Endothelial cell (in vitro differentiated cells): ENCODE measurements around the gene GLUL. TPM values are rescaled to one million over a fixed set of nuclear protein-coding genes. Genes with fewer than 3 reads are reported as not detected.
A peak's percentile ranks its signal among the peaks of the same experiment; 100 is the strongest.
"Not testable (repeated sequence)": the region's sequence is repeated elsewhere in the genome, so short reads cannot be mapped to it uniquely, and the experiment has no call there.

Experiments used
- DNase-seq: peaks from one replicate; pipeline ENCODE4 v3.0.0; 2021; ENCODE audit warnings: low spot score
- H3K27ac Mint-ChIP-seq: one replicate; pipeline ENCODE4 v1.8.0; 2021; ENCODE audit warnings: mixed read lengths, inconsistent platforms; ENCODE audit not compliant: unreplicated experiment
- H3K27me3 Mint-ChIP-seq: one replicate; pipeline ENCODE4 v1.8.0; 2021; ENCODE audit warnings: mild to moderate bottlenecking, moderate library complexity, mixed read lengths, inconsistent platforms; ENCODE audit not compliant: unreplicated experiment
- H3K36me3 Mint-ChIP-seq: one replicate; pipeline ENCODE4 v1.8.0; 2021; ENCODE audit warnings: mild to moderate bottlenecking, low read depth, mixed read lengths, inconsistent platforms; ENCODE audit not compliant: unreplicated experiment
- H3K4me1 Mint-ChIP-seq: one replicate; pipeline ENCODE4 v1.8.0; 2021; ENCODE audit warnings: mild to moderate bottlenecking, mixed read lengths, inconsistent platforms; ENCODE audit not compliant: unreplicated experiment
- H3K4me3 Mint-ChIP-seq: one replicate; pipeline ENCODE4 v1.8.0; 2021; ENCODE audit warnings: mild to moderate bottlenecking, mixed read lengths, inconsistent platforms; ENCODE audit not compliant: unreplicated experiment
- H3K9me3 Mint-ChIP-seq: one replicate; pipeline ENCODE4 v1.8.0; 2021; ENCODE audit warnings: mixed read lengths, inconsistent platforms; ENCODE audit not compliant: unreplicated experiment
- total RNA-seq: library from RNA; stranded (reverse); fragmentation: NEBNext Ultra II Directional; extraction: Animal tissue kit (Norgen Biotek cat#: 25700); gene quantifications from one replicate; pipeline ENCODE4 v1.2.1, GENCODE V29; 2021; ENCODE audit not compliant: unreplicated experiment
- TF ChIP-seq, protein P1 (sequence below): fragments of 200-600 bp; sonication (generic); IDR thresholded peaks from one replicate; pipeline ENCODE4 v1.5.0; 2021; ENCODE audit warnings: antibody characterized with exemption; ENCODE audit not compliant: unreplicated experiment

GLUL gene
- total RNA-seq, 1 donor from 2014 or later: 472 TPM

DNA sequence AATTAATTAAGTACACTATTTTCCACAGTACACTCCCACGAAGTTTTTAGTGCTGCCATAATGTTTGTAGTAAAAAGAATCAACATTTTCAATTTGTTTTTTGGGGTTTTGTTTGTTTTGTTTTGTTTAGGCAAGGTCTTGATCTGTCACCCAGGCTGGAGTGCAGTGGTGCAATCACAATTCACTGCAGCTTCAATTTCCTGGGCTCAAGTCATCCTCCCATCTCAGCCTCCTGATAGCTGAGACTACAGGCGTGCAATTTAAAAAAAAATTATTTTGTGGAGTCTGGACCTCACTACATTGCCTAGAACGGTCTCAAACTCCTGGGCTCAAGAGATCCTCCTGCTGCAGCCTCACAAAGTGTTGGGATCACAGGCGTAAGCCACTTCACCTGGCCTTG lies 11.4 kb downstream of the GLUL start:
- Mint-ChIP-seq H3K36me3 (peaks cover 32% of the 10 kb centered on the region), H3K27ac (peak overlapping the region; percentile 9), H3K4me3 (no peak overlapping the region), H3K9me3 (no peaks in the 10 kb centered on the region), H3K27me3 (no peaks in the 10 kb centered on the region), H3K4me1 (no peaks in the 10 kb centered on the region)
- DNase-seq: no peak
- TF ChIP-seq, protein P1, sequence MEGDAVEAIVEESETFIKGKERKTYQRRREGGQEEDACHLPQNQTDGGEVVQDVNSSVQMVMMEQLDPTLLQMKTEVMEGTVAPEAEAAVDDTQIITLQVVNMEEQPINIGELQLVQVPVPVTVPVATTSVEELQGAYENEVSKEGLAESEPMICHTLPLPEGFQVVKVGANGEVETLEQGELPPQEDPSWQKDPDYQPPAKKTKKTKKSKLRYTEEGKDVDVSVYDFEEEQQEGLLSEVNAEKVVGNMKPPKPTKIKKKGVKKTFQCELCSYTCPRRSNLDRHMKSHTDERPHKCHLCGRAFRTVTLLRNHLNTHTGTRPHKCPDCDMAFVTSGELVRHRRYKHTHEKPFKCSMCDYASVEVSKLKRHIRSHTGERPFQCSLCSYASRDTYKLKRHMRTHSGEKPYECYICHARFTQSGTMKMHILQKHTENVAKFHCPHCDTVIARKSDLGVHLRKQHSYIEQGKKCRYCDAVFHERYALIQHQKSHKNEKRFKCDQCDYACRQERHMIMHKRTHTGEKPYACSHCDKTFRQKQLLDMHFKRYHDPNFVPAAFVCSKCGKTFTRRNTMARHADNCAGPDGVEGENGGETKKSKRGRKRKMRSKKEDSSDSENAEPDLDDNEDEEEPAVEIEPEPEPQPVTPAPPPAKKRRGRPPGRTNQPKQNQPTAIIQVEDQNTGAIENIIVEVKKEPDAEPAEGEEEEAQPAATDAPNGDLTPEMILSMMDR: no peak

DNA sequence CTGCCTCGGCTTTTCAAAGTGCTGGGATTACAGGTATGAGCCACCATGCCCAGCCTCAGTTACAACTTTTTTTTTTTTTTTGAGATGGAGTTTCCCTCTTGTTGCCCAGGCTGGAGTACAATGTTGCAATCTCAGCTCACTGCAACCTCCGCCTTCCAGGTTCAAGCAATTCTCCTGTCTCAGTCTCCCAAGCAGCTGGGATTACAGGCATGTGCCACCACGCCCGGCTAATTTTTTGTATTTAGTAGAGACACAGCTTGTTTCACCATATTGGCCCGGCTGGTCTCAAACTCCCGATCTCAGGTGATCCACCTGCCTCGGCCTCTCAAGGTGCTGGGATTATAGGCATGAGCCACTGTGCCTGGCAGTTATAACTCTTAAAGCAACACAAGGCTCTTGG lies 11.8 kb downstream of the GLUL start:
- not testable (repeated sequence) for H3K9me3 Mint-ChIP-seq, H3K4me1 Mint-ChIP-seq, DNase-seq, H3K27me3 Mint-ChIP-seq, H3K4me3 Mint-ChIP-seq
- peaks cover 28% of the 10 kb centered on the region for H3K36me3 Mint-ChIP-seq
- peak overlapping the region; percentile 9 for H3K27ac Mint-ChIP-seq

DNA sequence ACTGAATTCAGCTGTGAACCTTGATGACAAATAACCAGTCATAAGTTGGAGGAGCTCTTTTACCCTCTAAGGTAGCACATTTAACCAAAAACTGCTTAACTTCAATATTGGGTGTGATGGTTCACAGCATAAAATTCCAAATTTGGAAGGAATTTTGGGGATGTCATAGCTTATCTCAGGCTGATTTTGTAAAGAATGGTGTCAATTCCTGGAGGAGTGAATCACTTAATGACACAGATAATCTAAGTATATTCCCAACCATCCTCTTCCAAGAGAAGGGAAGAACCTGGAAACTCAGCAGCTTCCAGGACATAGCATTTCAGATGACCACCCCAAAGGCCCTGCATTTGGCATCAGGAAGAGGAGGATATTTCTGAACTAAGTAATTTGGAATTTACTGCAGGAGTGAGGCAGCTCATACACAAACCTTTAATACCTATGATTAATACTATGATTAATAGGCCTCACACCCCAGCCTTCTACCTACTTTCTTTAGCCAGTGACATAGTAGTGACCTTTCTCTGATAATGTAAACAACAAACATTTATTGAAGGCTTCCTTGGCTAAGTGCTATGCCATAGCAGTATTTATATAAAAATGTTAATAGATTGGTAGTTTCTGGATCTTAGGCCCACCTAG lies 14.5 kb downstream of the GLUL start:
- TF ChIP-seq, protein P1: no peak
- Mint-ChIP-seq H3K4me3 (no peak overlapping the region), H3K27me3 (no peaks in the 10 kb centered on the region), H3K9me3 (no peaks in the 10 kb centered on the region), H3K27ac (no peak overlapping the region), H3K4me1 (no peaks in the 10 kb centered on the region), H3K36me3 (peaks cover 6% of the 10 kb centered on the region)
- DNase-seq: no peak

DNA sequence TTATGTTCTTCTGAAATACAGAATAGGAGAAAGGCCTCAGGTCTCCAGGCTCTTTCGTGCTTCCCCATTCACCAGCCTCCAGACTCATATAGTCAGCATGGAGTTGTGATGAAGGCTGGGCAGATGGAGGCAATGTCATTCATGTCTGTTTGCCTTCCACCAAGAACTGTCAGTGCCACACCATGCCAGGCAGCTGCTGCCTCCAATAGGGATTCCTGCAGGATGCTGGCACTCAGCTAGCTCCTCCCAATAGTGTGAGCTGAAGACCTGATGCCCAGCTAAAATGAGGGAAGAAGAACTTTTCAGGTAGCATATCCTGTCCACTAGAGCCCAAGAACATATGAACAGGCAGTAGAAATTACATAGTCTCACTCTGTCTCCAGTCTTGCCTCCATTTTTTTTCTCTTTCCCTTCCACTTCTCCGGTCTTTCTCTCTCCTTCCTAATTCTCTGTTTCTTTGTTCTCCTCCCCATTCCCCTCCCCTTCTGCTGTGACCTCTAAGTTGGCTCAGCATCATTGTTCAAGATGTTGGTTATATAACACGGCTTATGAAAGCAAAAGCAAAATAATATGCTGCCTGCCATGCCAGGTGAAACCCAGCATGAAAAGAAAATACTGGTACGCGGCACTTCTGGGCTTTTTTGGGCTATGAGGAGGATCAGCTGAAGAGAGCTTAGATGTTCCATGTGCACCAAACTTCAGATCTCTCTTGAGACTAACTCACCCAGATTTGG lies 17.3 kb downstream of the GLUL start:
- Mint-ChIP-seq H3K27me3 (no peaks in the 10 kb centered on the region), H3K36me3 (no peaks in the 10 kb centered on the region), H3K27ac (no peak overlapping the region), H3K4me1 (no peaks in the 10 kb centered on the region), H3K4me3 (no peak overlapping the region), H3K9me3 (no peaks in the 10 kb centered on the region)
- TF ChIP-seq, protein P1: no peak
- no peak for DNase-seq

DNA sequence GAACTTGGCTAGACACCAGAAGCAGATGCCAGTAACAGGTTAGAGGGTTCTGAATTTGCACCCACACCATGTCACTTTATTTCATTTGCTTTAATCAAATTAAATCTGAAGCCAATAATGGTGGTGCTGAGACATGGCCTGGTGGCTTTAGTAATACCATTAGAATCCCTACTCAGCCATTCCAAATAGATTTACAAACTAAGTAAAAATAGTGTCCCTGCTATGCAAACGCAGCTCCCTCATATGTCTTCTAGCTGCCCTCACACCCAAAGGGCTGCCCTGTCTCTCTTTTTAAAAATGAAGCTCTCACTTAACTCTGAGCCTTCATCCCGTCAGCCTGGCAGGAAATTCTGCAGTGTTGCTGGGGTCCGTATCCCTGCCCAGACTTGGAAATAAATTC lies 21.1 kb downstream of the GLUL start:
- DNase-seq: no peak
- Mint-ChIP-seq H3K4me1 (peaks cover 18% of the 10 kb centered on the region), H3K4me3 (no peak overlapping the region), H3K36me3 (no peaks in the 10 kb centered on the region), H3K27me3 (no peaks in the 10 kb centered on the region), H3K27ac (no peak overlapping the region), H3K9me3 (no peaks in the 10 kb centered on the region)
- TF ChIP-seq, protein P1: no peak
